KOPT-K1 (cell line): ENCODE results near the gene ZBTB7C.

Experiments used
- H3K27ac ChIP-seq: fragments of 200-600 bp; sonication (generic); 2 replicates; pipeline ENCODE4 v1.5.1; 2016; ENCODE audit warnings: antibody characterized with exemption, mild to moderate bottlenecking, low read depth, low read length; ENCODE audit not compliant: poor library complexity, severe bottlenecking
- H3K36me3 ChIP-seq: fragments of 200-600 bp; sonication (generic); 2 replicates; pipeline ENCODE4 v1.5.1; 2017; ENCODE audit warnings: antibody characterized with exemption, mild to moderate bottlenecking, low read length, moderate library complexity; ENCODE audit not compliant: insufficient read depth
- H3K9me3 ChIP-seq: fragments of 200-600 bp; sonication (generic); 2 replicates; pipeline ENCODE4 v1.5.1; 2017; ENCODE audit warnings: antibody characterized with exemption, low read length, mild to moderate bottlenecking; ENCODE audit not compliant: insufficient read depth, poor library complexity, severe bottlenecking

ZBTB7C gene

GRCh38 chr18:48270929-48271328 is 138.3 kb downstream of the ZBTB7C start:
- Histone ChIP-seq H3K9me3 (no peaks in the 10 kb centered on the region), H3K36me3 (no peaks in the 10 kb centered on the region), H3K27ac (no peak overlapping the region)

- H3K9me3 ChIP-seq = no peaks in the 10 kb centered on the region
- H3K27ac ChIP-seq = no peak overlapping the region
- no peaks in the 10 kb centered on the region for H3K36me3 ChIP-seq
These were observed 143.9 kb downstream of the ZBTB7C start for GRCh38 chr18:48265328-48265727.

- no peaks in the 10 kb centered on the region for H3K9me3 ChIP-seq
- no peak overlapping the region for H3K27ac ChIP-seq
- H3K36me3 ChIP-seq = no peaks in the 10 kb centered on the region
These were observed 145.0 kb downstream of the ZBTB7C start for GRCh38 chr18:48263914-48264902.

GRCh38 chr18:48263192-48263853 is 145.9 kb downstream of the ZBTB7C start:
- H3K27ac ChIP-seq = no peak overlapping the region
- H3K9me3 ChIP-seq = no peaks in the 10 kb centered on the region
- no peaks in the 10 kb centered on the region for H3K36me3 ChIP-seq

- Histone ChIP-seq H3K36me3 (no peaks in the 10 kb centered on the region), H3K9me3 (no peaks in the 10 kb centered on the region), H3K27ac (no peak overlapping the region)
These were observed 148.9 kb downstream of the ZBTB7C start for GRCh38 chr18:48260237-48260636.

- no peaks in the 10 kb centered on the region for H3K9me3 ChIP-seq
- H3K27ac ChIP-seq = no peak overlapping the region
- no peaks in the 10 kb centered on the region for H3K36me3 ChIP-seq
These were observed 152.3 kb downstream of the ZBTB7C start for GRCh38 chr18:48256848-48257247.

GRCh38 chr18:48254077-48254602 is 155.0 kb downstream of the ZBTB7C start:
- no peaks in the 10 kb centered on the region for H3K9me3 ChIP-seq
- no peaks in the 10 kb centered on the region for H3K36me3 ChIP-seq
- H3K27ac ChIP-seq = no peak overlapping the region

- Histone ChIP-seq H3K36me3 (no peaks in the 10 kb centered on the region), H3K9me3 (no peaks in the 10 kb centered on the region), H3K27ac (no peak overlapping the region)
These were observed 156.7 kb downstream of the ZBTB7C start for GRCh38 chr18:48252525-48252924.

GRCh38 chr18:48250918-48251317 is 158.3 kb downstream of the ZBTB7C start:
- H3K27ac ChIP-seq = no peak overlapping the region

GRCh38 chr18:48250362-48250907 is 158.7 kb downstream of the ZBTB7C start:
- no peaks in the 10 kb centered on the region for H3K36me3 ChIP-seq
- no peak overlapping the region for H3K27ac ChIP-seq
- no peaks in the 10 kb centered on the region for H3K9me3 ChIP-seq

More at GRCh38 chr18:48250918-48251317, 158.3 kb downstream of the ZBTB7C start:
- Histone ChIP-seq H3K36me3 (no peaks in the 10 kb centered on the region), H3K9me3 (no peaks in the 10 kb centered on the region)

GRCh38 chr18:48249854-48250253 is 159.3 kb downstream of the ZBTB7C start:
- Histone ChIP-seq H3K36me3 (no peaks in the 10 kb centered on the region), H3K9me3 (no peaks in the 10 kb centered on the region), H3K27ac (no peak overlapping the region)

- no peak overlapping the region for H3K27ac ChIP-seq
- H3K36me3 ChIP-seq = no peaks in the 10 kb centered on the region
- H3K9me3 ChIP-seq = no peaks in the 10 kb centered on the region
These were observed 164.7 kb downstream of the ZBTB7C start for GRCh38 chr18:48244530-48244929.

- no peaks in the 10 kb centered on the region for H3K36me3 ChIP-seq
- no peak overlapping the region for H3K27ac ChIP-seq
- peaks cover 5% of the 10 kb centered on the region for H3K9me3 ChIP-seq
These were observed 170.5 kb downstream of the ZBTB7C start for GRCh38 chr18:48238636-48239035.

GRCh38 chr18:48238206-48238605 is 171.0 kb downstream of the ZBTB7C start:
- H3K9me3 ChIP-seq = peaks cover 5% of the 10 kb centered on the region
- no peaks in the 10 kb centered on the region for H3K36me3 ChIP-seq
- no peak overlapping the region for H3K27ac ChIP-seq

- Histone ChIP-seq H3K36me3 (no peaks in the 10 kb centered on the region), H3K27ac (no peak overlapping the region), H3K9me3 (peaks cover 5% of the 10 kb centered on the region)
These were observed 172.4 kb downstream of the ZBTB7C start for GRCh38 chr18:48236822-48237221.
